ENCODE data around the gene NQO2.
"Not testable (repeated sequence)": the region's sequence is repeated elsewhere in the genome, so short reads cannot be mapped to it uniquely, and the experiment has no call there.

The NQO2 gene

GRCh38 chr6:2989332-2990247 is 10.1 kb upstream of the NQO2 start:
- peak; percentile 96 for DNase-seq

- DNase-seq, result no peak
These were observed 9.3 kb upstream of the NQO2 start for GRCh38 chr6:2990248-2990931.

- no peak for DNase-seq
These were observed 8.7 kb upstream of the NQO2 start for GRCh38 chr6:2990932-2991506.

GRCh38 chr6:2992330-2992979 is 7.2 kb upstream of the NQO2 start:
- DNase-seq, result no peak

GRCh38 chr6:2993755-2994317 is 5.9 kb upstream of the NQO2 start:
- no peak for DNase-seq

GRCh38 chr6:2998249-2998997 is 1.3 kb upstream of the NQO2 start:
- not testable (repeated sequence) for DNase-seq

GRCh38 chr6:2998998-2999617 is 586 bp upstream of the NQO2 start:
- peak; percentile 69 for DNase-seq

GRCh38 chr6:3001146-3001772 is 1.6 kb downstream of the NQO2 start:
- DNase-seq, result no peak

- DNase-seq, result peak; percentile 78
These were observed 2.1 kb downstream of the NQO2 start for GRCh38 chr6:3001773-3002293.

- DNase-seq, result not testable (repeated sequence)
These were observed 3.5 kb downstream of the NQO2 start for GRCh38 chr6:3003226-3003625.

GRCh38 chr6:3005077-3005476 is 5.4 kb downstream of the NQO2 start:
- no peak for DNase-seq

GRCh38 chr6:3005874-3006273 is 6.2 kb downstream of the NQO2 start:
- no peak for DNase-seq

GRCh38 chr6:3006476-3006875 is 6.8 kb downstream of the NQO2 start:
- no peak for DNase-seq

GRCh38 chr6:3007571-3007970 is 7.9 kb downstream of the NQO2 start:
- DNase-seq, result no peak

- DNase-seq, result not testable (repeated sequence)
These were observed 9.1 kb downstream of the NQO2 start for GRCh38 chr6:3008712-3009265.

GRCh38 chr6:3009930-3010329 is 10.2 kb downstream of the NQO2 start:
- DNase-seq, result no peak

GRCh38 chr6:3011158-3011557 is 11.5 kb downstream of the NQO2 start:
- DNase-seq, result no peak

GRCh38 chr6:3011592-3011991 is 11.9 kb downstream of the NQO2 start:
- DNase-seq, result no peak

- peak; percentile 26 for DNase-seq
These were observed 13.8 kb downstream of the NQO2 start for GRCh38 chr6:3013486-3013885.

All from fibroblast of skin of abdomen (primary cell).